Stomach (tissue), 4 donors: ENCODE measurements around the gene SEC62.

Source experiments
- CTCF ChIP-seq, 7 experiments: fragments of 450-650 bp in 4 of 7; fragments of 200-600 bp in 3 of 7; sonication (generic) in 3 of 7; IDR thresholded peaks; one replicate each; pipeline ENCODE4 v1.5.1; 2016 to 2019; ENCODE audit warnings: antibody characterized with exemption in 7 of 7, control low read depth in 2 of 7, mild to moderate bottlenecking in 1 of 7
- EP300 ChIP-seq: sonication (generic); formaldehyde crosslinking; IDR thresholded peaks from one replicate; pipeline ENCODE4 v1.6.1; 2017; ENCODE audit warnings: antibody characterized with exemption
- POLR2A ChIP-seq, 4 donors: fragments of 450-650 bp; IDR thresholded peaks; one replicate each; pipeline ENCODE4 v1.6.1; 2016; ENCODE audit warnings: antibody characterized with exemption in 4 of 4, control low read depth in 2 of 4, mild to moderate bottlenecking in 1 of 4, moderate library complexity in 1 of 4
- POLR2AphosphoS5 ChIP-seq, 3 donors: sonication (generic); formaldehyde crosslinking; IDR thresholded peaks; one replicate each; pipeline ENCODE4 v1.6.1; 2016; ENCODE audit warnings: antibody characterized with exemption in 3 of 3

DNA sequence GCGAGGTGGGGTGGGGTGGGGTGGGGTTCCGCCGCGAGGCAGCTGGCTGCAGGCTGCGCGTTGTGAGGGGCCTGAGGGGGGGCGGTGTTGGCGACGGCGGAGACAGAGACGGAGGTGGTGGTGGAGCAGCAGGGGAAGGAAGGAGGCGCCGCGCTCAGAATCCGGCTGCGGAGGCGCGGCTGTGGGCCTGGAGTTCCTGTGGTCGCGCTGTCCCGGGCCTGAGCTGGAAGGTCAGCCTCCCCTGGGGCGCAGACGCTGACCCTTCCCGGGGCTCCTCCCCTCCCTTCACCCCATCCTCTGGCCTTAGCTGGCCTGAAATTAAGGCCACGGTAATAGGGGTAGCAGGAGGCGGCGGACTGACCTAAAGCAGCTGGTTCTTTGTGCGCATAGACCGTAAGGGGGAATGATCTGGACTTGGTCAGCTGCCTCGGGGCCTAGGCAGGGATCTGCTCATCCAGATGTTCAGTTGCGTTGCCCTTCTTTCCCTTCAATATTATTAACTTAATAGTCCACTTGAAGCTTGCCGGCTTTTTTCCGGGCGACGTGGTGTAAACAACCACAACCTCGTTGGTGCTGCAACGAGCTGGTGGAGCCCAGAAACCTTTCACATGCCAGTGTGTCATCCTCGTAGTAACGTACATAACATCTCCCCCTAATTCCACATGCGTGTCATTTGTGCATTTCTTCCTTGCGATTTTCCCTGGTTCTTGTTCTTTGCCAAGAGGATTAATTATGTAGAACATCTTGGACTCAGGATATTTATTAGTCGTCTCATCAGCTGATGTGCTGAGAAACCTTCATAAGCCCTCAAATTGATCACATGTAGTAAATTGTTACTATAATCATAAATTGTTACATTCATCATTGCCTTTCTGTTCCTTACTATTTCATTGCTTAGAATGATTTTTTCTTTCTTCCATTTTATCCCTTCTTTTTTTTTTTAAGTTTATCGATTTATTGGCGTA, 626 bp downstream of the SEC62 start:
- no peak for TF ChIP-seq CTCF (IDR thresholded peaks at IDR 0.05)
- peak in 1 of 3 donors; percentile 16 for TF ChIP-seq POLR2AphosphoS5 (IDR thresholded peaks at IDR 0.05)
- no peak for TF ChIP-seq EP300
- no peak for TF ChIP-seq POLR2A (IDR thresholded peaks at IDR 0.05)
